CD8-positive, alpha-beta memory T cell (primary cell): ENCODE data around the gene UGGT2. TPM values are rescaled to one million over a fixed set of nuclear protein-coding genes. Genes with fewer than 3 reads are reported as not detected.

Source experiments
- CTCF ChIA-PET: fragments of 350-600 bp; sonication (Branson Sonifier 250); formaldehyde crosslinking; loops from one replicate; lab custom pipeline; 2021; ENCODE audit warnings: antibody characterized with exemption; lab: Charles Lee
- POLR2A ChIA-PET: fragments of 350-600 bp; sonication (Branson Sonifier 250); formaldehyde crosslinking; loops from one replicate; lab custom pipeline; 2021; ENCODE audit warnings: antibody characterized with exemption; lab: Charles Lee
- DNase-seq, 5 donors: peaks; one replicate each; pipeline versions ENCODE4 v3.0.0 to v3.0.0-alpha.2; 2020 to 2022; ENCODE audit warnings: mixed read lengths in 1 of 5
- H3K27ac ChIP-seq: one replicate; pipeline ENCODE4 v1.7.0; 2013; ENCODE audit warnings: low read depth, mild to moderate bottlenecking, low read length, moderate library complexity
- H3K27me3 ChIP-seq: 2 replicates; pipeline ENCODE4 v1.7.0; 2013; ENCODE audit warnings: low read length, mild to moderate bottlenecking; ENCODE audit not compliant: insufficient read depth, poor library complexity, severe bottlenecking
- H3K36me3 ChIP-seq: 2 replicates; pipeline ENCODE4 v1.7.0; 2013; ENCODE audit warnings: mild to moderate bottlenecking, low read length, moderate library complexity; ENCODE audit not compliant: insufficient read depth
- H3K4me1 ChIP-seq: 2 replicates; pipeline ENCODE4 v1.7.0; 2013; ENCODE audit warnings: mild to moderate bottlenecking, low read length, moderate library complexity; ENCODE audit not compliant: insufficient read depth
- H3K4me3 ChIP-seq: 2 replicates; pipeline ENCODE4 v1.7.0; 2013; ENCODE audit warnings: mild to moderate bottlenecking, low read length
- H3K9me3 ChIP-seq: 2 replicates; pipeline ENCODE4 v1.7.0; 2013; ENCODE audit warnings: mild to moderate bottlenecking, low read length
- H3K27ac Mint-ChIP-seq, 8 donors: one replicate each; pipeline ENCODE4 v1.8.0; 2020 to 2021; ENCODE audit warnings: mixed read lengths in 8 of 8, mild to moderate bottlenecking in 6 of 8, inconsistent platforms in 3 of 8, moderate library complexity in 3 of 8
- H3K27me3 Mint-ChIP-seq, 2 donors: one replicate each; pipeline ENCODE4 v1.8.0; 2020 to 2021; ENCODE audit warnings: mixed read lengths in 2 of 2, mild to moderate bottlenecking in 1 of 2, moderate library complexity in 1 of 2
- H3K36me3 Mint-ChIP-seq, 3 donors: one replicate each; pipeline ENCODE4 v1.8.0; 2020 to 2021; ENCODE audit warnings: mixed read lengths in 3 of 3, inconsistent platforms in 1 of 3, mild to moderate bottlenecking in 1 of 3
- H3K4me1 Mint-ChIP-seq, 3 donors: one replicate each; pipeline ENCODE4 v1.8.0; 2020 to 2021; ENCODE audit warnings: mixed read lengths in 3 of 3, inconsistent platforms in 1 of 3, mild to moderate bottlenecking in 1 of 3
- H3K4me3 Mint-ChIP-seq, 7 donors: one replicate each; pipeline ENCODE4 v1.8.0; 2020 to 2021; ENCODE audit warnings: mixed read lengths in 7 of 7, mild to moderate bottlenecking in 6 of 7, moderate library complexity in 4 of 7, inconsistent platforms in 2 of 7
- H3K9me3 Mint-ChIP-seq, 5 donors: one replicate each; pipeline ENCODE4 v1.8.0; 2020 to 2022; ENCODE audit warnings: mixed read lengths in 5 of 5, mild to moderate bottlenecking in 3 of 5, moderate library complexity in 2 of 5, inconsistent platforms in 1 of 5
- polyA plus RNA-seq: library from polyadenylated mRNA; unstranded; fragments of 300-500 nt; fragmentation: Illumina TruSeq; gene quantifications from one replicate; pipeline ENCODE4 v1.2.3, GENCODE V29; 2021
- total RNA-seq, 2 experiments: library from RNA; stranded (reverse); gene quantifications; one replicate each; pipeline ENCODE4 v1.2.3, GENCODE V29; 2021

UGGT2 gene
- total and polyA plus RNA-seq, 3 experiments from 2014 or later, result 0.13 to 0.20 TPM; not detected in 1

GRCh38 chr13:96041326-96042110 is 11.7 kb downstream of the UGGT2 start:
- H3K9me3 Mint-ChIP-seq, result peaks cover 6 to 20% (median 10%) of the 10 kb centered on the region in 5 donors
- H3K27me3 ChIP-seq, result no peaks in the 10 kb centered on the region
- no peaks in the 10 kb centered on the region for H3K4me1 Mint-ChIP-seq
- H3K4me1 ChIP-seq, result no peaks in the 10 kb centered on the region
- ChIA-PET POLR2A (no interaction called here), CTCF (no interaction called here)
- H3K27me3 Mint-ChIP-seq, result no peaks in the 10 kb centered on the region
- no peaks in the 10 kb centered on the region for H3K36me3 ChIP-seq
- no peak overlapping the region for H3K27ac Mint-ChIP-seq
- H3K9me3 ChIP-seq, result no peaks in the 10 kb centered on the region
- DNase-seq, result no peak
- no peak overlapping the region for H3K27ac ChIP-seq
- H3K4me3 Mint-ChIP-seq, result no peak overlapping the region
- no peaks in the 10 kb centered on the region for H3K36me3 Mint-ChIP-seq
- no peak overlapping the region for H3K4me3 ChIP-seq

DNA sequence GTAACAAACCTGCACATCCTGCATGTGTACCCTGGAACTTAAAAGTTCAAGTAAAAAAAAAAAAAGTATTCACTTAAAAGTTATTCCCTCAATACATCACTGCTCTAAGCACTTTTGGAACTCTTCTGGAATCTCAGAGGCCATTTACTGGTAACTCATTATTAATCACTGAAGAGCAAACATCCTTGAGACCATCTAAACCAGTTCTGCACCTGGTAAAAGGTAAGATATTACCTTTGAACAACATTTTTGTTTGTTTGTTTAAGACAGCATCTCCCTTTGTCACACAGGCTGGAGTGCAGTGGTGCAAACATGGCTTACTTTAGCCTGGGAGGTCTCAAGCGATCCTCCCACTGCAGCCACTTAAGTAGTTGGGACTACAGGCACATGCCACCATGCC is 16.7 kb downstream of the UGGT2 start:
- Mint-ChIP-seq H3K4me3 (no peak overlapping the region), H3K27ac (no peak overlapping the region), H3K36me3 (no peaks in the 10 kb centered on the region), H3K4me1 (no peaks in the 10 kb centered on the region), H3K9me3 (peaks cover 0 to 7% (median 2%) of the 10 kb centered on the region in 5 donors), H3K27me3 (no peaks in the 10 kb centered on the region)
- no peak overlapping the region for H3K4me3 ChIP-seq
- no peaks in the 10 kb centered on the region for H3K9me3 ChIP-seq
- no peaks in the 10 kb centered on the region for H3K36me3 ChIP-seq
- no peak for DNase-seq
- POLR2A ChIA-PET, result no interaction called here
- no peak overlapping the region for H3K27ac ChIP-seq
- H3K4me1 ChIP-seq, result no peaks in the 10 kb centered on the region
- CTCF ChIA-PET, result no interaction called here
- H3K27me3 ChIP-seq, result no peaks in the 10 kb centered on the region

- H3K27me3 ChIP-seq, result no peaks in the 10 kb centered on the region
- no peak for DNase-seq
- POLR2A ChIA-PET, result no interaction called here
- no peak overlapping the region for H3K4me3 Mint-ChIP-seq
- peaks cover 0 to 7% (median 2%) of the 10 kb centered on the region in 5 donors for H3K9me3 Mint-ChIP-seq
- H3K36me3 ChIP-seq, result no peaks in the 10 kb centered on the region
- H3K9me3 ChIP-seq, result no peaks in the 10 kb centered on the region
- CTCF ChIA-PET, result no interaction called here
- H3K27ac ChIP-seq, result no peak overlapping the region
- no peaks in the 10 kb centered on the region for H3K4me1 ChIP-seq
- no peak overlapping the region for H3K4me3 ChIP-seq
- no peaks in the 10 kb centered on the region for H3K4me1 Mint-ChIP-seq
- no peak overlapping the region for H3K27ac Mint-ChIP-seq
- no peaks in the 10 kb centered on the region for H3K36me3 Mint-ChIP-seq
- H3K27me3 Mint-ChIP-seq, result no peaks in the 10 kb centered on the region
Measured at GRCh38 chr13:96034662-96035061, 18.5 kb downstream of the UGGT2 start.

- Mint-ChIP-seq H3K36me3 (no peaks in the 10 kb centered on the region), H3K4me3 (no peak overlapping the region), H3K4me1 (no peaks in the 10 kb centered on the region), H3K27ac (no peak overlapping the region), H3K9me3 (peaks cover 0 to 7% (median 2%) of the 10 kb centered on the region in 5 donors), H3K27me3 (no peaks in the 10 kb centered on the region)
- H3K27me3 ChIP-seq, result no peaks in the 10 kb centered on the region
- no peaks in the 10 kb centered on the region for H3K36me3 ChIP-seq
- no peaks in the 10 kb centered on the region for H3K4me1 ChIP-seq
- no peaks in the 10 kb centered on the region for H3K9me3 ChIP-seq
- H3K4me3 ChIP-seq, result no peak overlapping the region
- DNase-seq, result no peak
- no peak overlapping the region for H3K27ac ChIP-seq
- ChIA-PET CTCF (no interaction called here), POLR2A (no interaction called here)
Measured at GRCh38 chr13:96033220-96034015, 19.8 kb downstream of the UGGT2 start.

- H3K27ac ChIP-seq, result no peak overlapping the region
- H3K4me1 ChIP-seq, result no peaks in the 10 kb centered on the region
- no peak overlapping the region for H3K4me3 ChIP-seq
- H3K9me3 Mint-ChIP-seq, result peaks cover 0 to 7% (median 2%) of the 10 kb centered on the region in 5 donors
- H3K9me3 ChIP-seq, result no peaks in the 10 kb centered on the region
- H3K27me3 Mint-ChIP-seq, result no peaks in the 10 kb centered on the region
- no peaks in the 10 kb centered on the region for H3K4me1 Mint-ChIP-seq
- H3K27me3 ChIP-seq, result no peaks in the 10 kb centered on the region
- H3K36me3 Mint-ChIP-seq, result no peaks in the 10 kb centered on the region
- ChIA-PET POLR2A (no interaction called here), CTCF (no interaction called here)
- H3K36me3 ChIP-seq, result no peaks in the 10 kb centered on the region
- no peak overlapping the region for H3K4me3 Mint-ChIP-seq
- no peak for DNase-seq
- no peak overlapping the region for H3K27ac Mint-ChIP-seq
Measured at GRCh38 chr13:96032717-96033116, 20.5 kb downstream of the UGGT2 start.

DNA sequence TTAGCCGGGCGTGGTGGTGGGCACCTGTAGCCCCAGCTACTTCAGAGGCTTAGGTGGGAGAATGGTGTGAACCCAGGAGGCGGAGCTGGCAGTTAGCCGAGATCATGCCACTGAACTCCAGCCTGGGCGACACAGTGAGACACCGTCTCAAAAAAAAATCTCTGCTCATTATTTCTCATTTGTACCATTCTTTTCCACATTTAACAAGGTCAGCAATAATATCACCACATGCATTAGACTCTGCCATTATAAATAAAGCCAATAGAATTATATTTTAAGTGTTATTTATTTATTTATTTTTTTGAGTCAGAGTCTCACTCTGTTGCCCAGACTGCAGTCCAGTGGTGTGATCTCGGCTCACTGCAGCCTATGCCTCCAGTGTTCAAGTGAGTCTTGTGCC is 24.2 kb downstream of the UGGT2 start:
- Histone ChIP-seq H3K4me1 (no peaks in the 10 kb centered on the region), H3K27ac (no peak overlapping the region), H3K9me3 (no peaks in the 10 kb centered on the region), H3K27me3 (no peaks in the 10 kb centered on the region), H3K36me3 (no peaks in the 10 kb centered on the region), H3K4me3 (no peak overlapping the region)
- DNase-seq, result no peak
- CTCF ChIA-PET, result no interaction called here
- POLR2A ChIA-PET, result no interaction called here
- Mint-ChIP-seq H3K4me3 (no peak overlapping the region), H3K36me3 (no peaks in the 10 kb centered on the region), H3K27me3 (no peaks in the 10 kb centered on the region), H3K4me1 (no peaks in the 10 kb centered on the region), H3K27ac (no peak overlapping the region), H3K9me3 (peaks cover 0 to 7% (median 0%) of the 10 kb centered on the region in 5 donors)

- Histone ChIP-seq H3K36me3 (no peaks in the 10 kb centered on the region), H3K4me3 (no peak overlapping the region), H3K27ac (no peak overlapping the region), H3K27me3 (no peaks in the 10 kb centered on the region), H3K4me1 (no peaks in the 10 kb centered on the region), H3K9me3 (no peaks in the 10 kb centered on the region)
- Mint-ChIP-seq H3K4me1 (no peaks in the 10 kb centered on the region), H3K9me3 (no peaks in the 10 kb centered on the region), H3K27ac (no peak overlapping the region), H3K4me3 (no peak overlapping the region), H3K27me3 (no peaks in the 10 kb centered on the region), H3K36me3 (no peaks in the 10 kb centered on the region)
- POLR2A ChIA-PET, result no interaction called here
- CTCF ChIA-PET, result no interaction called here
- no peak for DNase-seq
Measured at GRCh38 chr13:96027496-96027895, 25.7 kb downstream of the UGGT2 start.

GRCh38 chr13:96025283-96025682 is 27.9 kb downstream of the UGGT2 start:
- Histone ChIP-seq H3K9me3 (no peaks in the 10 kb centered on the region), H3K27ac (no peak overlapping the region), H3K36me3 (no peaks in the 10 kb centered on the region), H3K27me3 (no peaks in the 10 kb centered on the region), H3K4me3 (no peak overlapping the region), H3K4me1 (no peaks in the 10 kb centered on the region)
- Mint-ChIP-seq H3K27ac (no peak overlapping the region), H3K4me1 (no peaks in the 10 kb centered on the region), H3K4me3 (no peak overlapping the region), H3K9me3 (peaks cover 0 to under 1% (median 0%) of the 10 kb centered on the region in 5 donors), H3K36me3 (no peaks in the 10 kb centered on the region), H3K27me3 (no peaks in the 10 kb centered on the region)
- ChIA-PET CTCF (no interaction called here), POLR2A (no interaction called here)
- no peak for DNase-seq
